Duodenal mucosa (tissue), 2 donors: Measurements from ENCODE around the gene SYNGR3.
A peak's percentile ranks its signal among the peaks of the same experiment; 100 is the strongest.

Experiments
- H3K27ac ChIP-seq: one replicate; pipeline ENCODE4 v1.7.0; 2013; ENCODE audit warnings: low read depth, low read length
- H3K27me3 ChIP-seq, 2 donors: one replicate each; pipeline ENCODE4 v1.7.0; 2013; ENCODE audit warnings: low read length in 2 of 2, control low read depth in 1 of 2; ENCODE audit not compliant: insufficient read depth in 2 of 2, control insufficient read depth in 1 of 2
- H3K36me3 ChIP-seq, 2 donors: one replicate each; pipeline ENCODE4 v1.7.0; 2013; ENCODE audit warnings: low read length in 2 of 2, control low read depth in 1 of 2; ENCODE audit not compliant: insufficient read depth in 2 of 2, control insufficient read depth in 1 of 2
- H3K4me1 ChIP-seq, 2 donors: one replicate each; pipeline ENCODE4 v1.7.0; 2013; ENCODE audit warnings: low read length in 2 of 2, control low read depth in 1 of 2; ENCODE audit not compliant: insufficient read depth in 2 of 2, control insufficient read depth in 1 of 2
- H3K4me3 ChIP-seq, 2 donors: one replicate each; pipeline ENCODE4 v1.7.0; 2013; ENCODE audit warnings: low read length in 2 of 2, low read depth in 1 of 2
- H3K9ac ChIP-seq, 2 donors: one replicate each; pipeline ENCODE4 v1.7.0; 2013; ENCODE audit warnings: low read length in 2 of 2, low read depth in 1 of 2
- H3K9me3 ChIP-seq, 2 donors: one replicate each; pipeline ENCODE4 v1.7.0; 2013; ENCODE audit warnings: low read length in 2 of 2, control low read depth in 1 of 2; ENCODE audit not compliant: control insufficient read depth in 1 of 2

The SYNGR3 gene

DNA sequence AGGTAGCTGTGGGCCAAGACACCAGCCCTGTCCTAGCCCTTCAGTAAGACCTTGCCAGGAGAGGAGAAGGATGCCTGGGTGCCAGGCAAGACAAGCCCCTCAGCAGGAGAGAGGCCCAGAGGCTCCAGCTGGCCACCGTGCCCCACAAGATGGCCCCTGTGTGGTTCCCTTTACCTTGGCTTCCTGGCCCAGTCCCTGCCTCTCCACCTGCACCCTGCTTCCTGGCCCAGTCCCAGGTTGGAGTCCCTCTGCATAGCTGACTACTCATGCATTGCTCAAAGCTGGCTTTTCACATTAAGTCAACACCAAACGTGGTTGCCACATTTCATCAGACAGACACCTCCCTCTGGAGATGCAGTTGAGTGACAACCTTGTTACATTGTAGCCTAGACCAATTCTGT lies 4.0 kb downstream of the SYNGR3 start:
- peaks cover 19 to 22% of the 10 kb centered on the region in 2 donors for H3K27me3 ChIP-seq
- peaks cover 23 to 32% of the 10 kb centered on the region in 2 donors for H3K4me1 ChIP-seq
- H3K9me3 ChIP-seq = no peaks in the 10 kb centered on the region
- H3K9ac ChIP-seq = no peak overlapping the region
- no peak overlapping the region for H3K4me3 ChIP-seq
- H3K36me3 ChIP-seq = peaks cover 6 to 17% of the 10 kb centered on the region in 2 donors
- H3K27ac ChIP-seq = no peak overlapping the region

- no peak overlapping the region for H3K4me3 ChIP-seq
- no peak overlapping the region for H3K9ac ChIP-seq
- H3K4me1 ChIP-seq = peaks cover 0 to 9% of the 10 kb centered on the region in 2 donors
- H3K36me3 ChIP-seq = peaks cover 22 to 55% of the 10 kb centered on the region in 2 donors
- no peaks in the 10 kb centered on the region for H3K9me3 ChIP-seq
- H3K27me3 ChIP-seq = no peaks in the 10 kb centered on the region
- peak overlapping the region; percentile 32 for H3K27ac ChIP-seq
Measured at GRCh38 chr16:1997494-1998359, 8.0 kb downstream of the SYNGR3 start.

- Histone ChIP-seq H3K36me3 (peaks cover 22 to 61% of the 10 kb centered on the region in 2 donors), H3K27ac (peak overlapping the region; percentile 10), H3K9me3 (no peaks in the 10 kb centered on the region), H3K4me3 (no peak overlapping the region), H3K9ac (no peak overlapping the region), H3K4me1 (peaks cover 0 to 9% of the 10 kb centered on the region in 2 donors), H3K27me3 (no peaks in the 10 kb centered on the region)
Measured at GRCh38 chr16:1998360-1998835, 8.6 kb downstream of the SYNGR3 start.

- Histone ChIP-seq H3K4me1 (peaks cover 2 to 13% of the 10 kb centered on the region in 2 donors), H3K27me3 (no peaks in the 10 kb centered on the region), H3K4me3 (no peak overlapping the region), H3K9me3 (no peaks in the 10 kb centered on the region), H3K9ac (no peak overlapping the region), H3K27ac (peak overlapping the region; percentile 10), H3K36me3 (peaks cover 22 to 64% of the 10 kb centered on the region in 2 donors)
Measured at GRCh38 chr16:1998852-1999801, 9.4 kb downstream of the SYNGR3 start.

- Histone ChIP-seq H3K4me1 (peaks cover 6 to 21% of the 10 kb centered on the region in 2 donors), H3K27me3 (no peaks in the 10 kb centered on the region), H3K4me3 (no peak overlapping the region), H3K36me3 (peaks cover 22 to 64% of the 10 kb centered on the region in 2 donors), H3K9ac (no peak overlapping the region), H3K27ac (no peak overlapping the region), H3K9me3 (no peaks in the 10 kb centered on the region)
Measured at GRCh38 chr16:1999866-2000514, 10.2 kb downstream of the SYNGR3 start.

DNA sequence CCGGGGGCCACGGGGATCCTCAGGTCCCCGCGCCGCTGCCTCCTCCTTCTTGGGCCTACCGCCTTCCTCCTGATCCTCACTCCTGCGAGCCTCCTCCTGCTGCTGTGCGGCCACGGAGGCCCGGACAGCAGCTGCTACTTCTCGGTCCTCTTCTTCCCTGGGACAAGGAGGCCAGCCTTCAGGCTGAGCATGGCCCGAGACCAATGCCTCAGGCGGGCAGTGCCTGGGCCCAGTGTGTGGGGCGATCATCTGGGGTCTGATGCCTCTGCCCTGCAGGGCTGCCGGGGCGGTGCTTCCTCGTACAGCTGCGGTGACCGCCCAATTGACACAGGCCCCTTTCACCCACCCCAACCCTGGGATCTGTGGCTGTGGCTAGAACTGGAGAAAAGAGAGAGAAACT lies 11.3 kb downstream of the SYNGR3 start:
- Histone ChIP-seq H3K9me3 (no peaks in the 10 kb centered on the region), H3K4me3 (no peak overlapping the region), H3K36me3 (peaks cover 22 to 64% of the 10 kb centered on the region in 2 donors), H3K9ac (no peak overlapping the region), H3K27me3 (no peaks in the 10 kb centered on the region), H3K4me1 (peaks cover 6 to 25% of the 10 kb centered on the region in 2 donors), H3K27ac (no peak overlapping the region)

GRCh38 chr16:2001456-2002355 lies 11.9 kb downstream of the SYNGR3 start:
- Histone ChIP-seq H3K4me3 (no peak overlapping the region), H3K27ac (no peak overlapping the region), H3K36me3 (peaks cover 22 to 63% of the 10 kb centered on the region in 2 donors), H3K4me1 (peaks cover 6 to 25% of the 10 kb centered on the region in 2 donors), H3K9me3 (no peaks in the 10 kb centered on the region), H3K27me3 (no peaks in the 10 kb centered on the region), H3K9ac (no peak overlapping the region)

GRCh38 chr16:2002406-2003230 lies 12.8 kb downstream of the SYNGR3 start:
- Histone ChIP-seq H3K4me1 (peaks cover 14 to 25% of the 10 kb centered on the region in 2 donors), H3K9ac (no peak overlapping the region), H3K27ac (no peak overlapping the region), H3K36me3 (peaks cover 22 to 58% of the 10 kb centered on the region in 2 donors), H3K4me3 (no peak overlapping the region), H3K27me3 (no peaks in the 10 kb centered on the region), H3K9me3 (no peaks in the 10 kb centered on the region)
